Transverse colon (tissue), 4 donors: ENCODE data around the gene RPTOR. TPM values are rescaled to one million over a fixed set of nuclear protein-coding genes. Genes with fewer than 3 reads are reported as not detected.
A peak's percentile ranks its signal among the peaks of the same experiment; 100 is the strongest.

Source experiments
- DNase-seq: peaks from one replicate; pipeline ENCODE4 v3.0.0-alpha.2; 2019
- H3K27ac ChIP-seq, 4 donors: fragments of 200-600 bp; sonication (generic); 2 replicates each; pipeline ENCODE4 v1.5.1; 2016 to 2018; ENCODE audit warnings: inconsistent platforms in 4 of 4
- H3K27me3 ChIP-seq: fragments of 200-600 bp; sonication (generic); 2 replicates; pipeline ENCODE4 v1.5.1; 2017; ENCODE audit warnings: inconsistent platforms
- H3K36me3 ChIP-seq, 4 donors: fragments of 200-600 bp; sonication (generic); 2 replicates each; pipeline ENCODE4 v1.5.1; 2017 to 2019; ENCODE audit warnings: inconsistent platforms in 4 of 4
- H3K4me1 ChIP-seq, 4 donors: fragments of 200-600 bp; sonication (generic); 2 replicates each; pipeline ENCODE4 v1.5.1; 2017 to 2020; ENCODE audit warnings: inconsistent platforms in 4 of 4
- H3K4me3 ChIP-seq, 4 donors: fragments of 200-600 bp; sonication (generic); 1 replicate in 1 of 4; 2 replicates in 3 of 4; pipeline versions ENCODE4 v1.5.1 to v1.6.1; 2017 to 2019; ENCODE audit warnings: inconsistent platforms in 4 of 4
- H3K9me3 ChIP-seq, 2 donors: fragments of 200-600 bp; sonication (generic); 2 replicates each; pipeline ENCODE4 v1.5.1; 2017 to 2019; ENCODE audit warnings: inconsistent platforms in 2 of 2
- EP300 ChIP-seq: sonication (generic); formaldehyde crosslinking; IDR thresholded peaks from one replicate; pipeline ENCODE4 v1.6.1; 2017; ENCODE audit warnings: antibody characterized with exemption, low read depth
- POLR2A ChIP-seq: fragments of 450-650 bp; IDR thresholded peaks from one replicate; pipeline ENCODE4 v1.6.1; 2016; ENCODE audit warnings: antibody characterized with exemption, mild to moderate bottlenecking, moderate library complexity
- POLR2AphosphoS5 ChIP-seq, 3 donors: sonication (generic); formaldehyde crosslinking; IDR thresholded peaks; one replicate each; pipeline ENCODE4 v1.6.1; 2016; ENCODE audit warnings: antibody characterized with exemption in 3 of 3
- WGBS, 2 donors: methylation state at CpG; one replicate each; pipeline ENCODE4 v1.1.5; 2018; ENCODE audit warnings: low coverage in 1 of 2; 5-methylcytosine and 5-hydroxymethylcytosine counted together
- in situ Hi-C, 4 donors: fragments of 200-750 bp; cut with MboI; loops; one replicate each; pipeline versions ENCODE4 v1.15.0 to v1.15.1; 2017; ENCODE audit warnings: low sequenced_read_pairs in 3 of 4, low pct_ligation_motif_present in 1 of 4, low pct_unique_long_range_greater_than_20kb in 1 of 4
- intact Hi-C: fragments of 100-400 bp; cut with DNase I; formaldehyde crosslinking; loops from one replicate; pipeline ENCODE4 v1.15.1; 2023; ENCODE audit warnings: low total_unique reads
- total RNA-seq, 4 donors: library from RNA; depleted of rRNA; stranded (reverse); fragments of >200 nt; gene quantifications; one replicate each; pipeline ENCODE4 v1.1.0, GENCODE V29; 2016
- TF ChIP-seq, protein P1 (sequence below), 5 experiments: fragments of 200-600 bp in 3 of 5; fragments of 450-650 bp in 2 of 5; sonication (generic) in 3 of 5; IDR thresholded peaks; 1 replicate in 2 of 5; 2 replicates in 3 of 5; pipeline ENCODE4 v1.5.1; 2016 to 2017; ENCODE audit warnings: antibody characterized with exemption in 5 of 5, inconsistent platforms in 3 of 5, mild to moderate bottlenecking in 2 of 5, moderate library complexity in 1 of 5

RPTOR gene
- total RNA-seq, 4 donors from 2014 or later: 28.9 to 79.3 (median 48.0) TPM

DNA sequence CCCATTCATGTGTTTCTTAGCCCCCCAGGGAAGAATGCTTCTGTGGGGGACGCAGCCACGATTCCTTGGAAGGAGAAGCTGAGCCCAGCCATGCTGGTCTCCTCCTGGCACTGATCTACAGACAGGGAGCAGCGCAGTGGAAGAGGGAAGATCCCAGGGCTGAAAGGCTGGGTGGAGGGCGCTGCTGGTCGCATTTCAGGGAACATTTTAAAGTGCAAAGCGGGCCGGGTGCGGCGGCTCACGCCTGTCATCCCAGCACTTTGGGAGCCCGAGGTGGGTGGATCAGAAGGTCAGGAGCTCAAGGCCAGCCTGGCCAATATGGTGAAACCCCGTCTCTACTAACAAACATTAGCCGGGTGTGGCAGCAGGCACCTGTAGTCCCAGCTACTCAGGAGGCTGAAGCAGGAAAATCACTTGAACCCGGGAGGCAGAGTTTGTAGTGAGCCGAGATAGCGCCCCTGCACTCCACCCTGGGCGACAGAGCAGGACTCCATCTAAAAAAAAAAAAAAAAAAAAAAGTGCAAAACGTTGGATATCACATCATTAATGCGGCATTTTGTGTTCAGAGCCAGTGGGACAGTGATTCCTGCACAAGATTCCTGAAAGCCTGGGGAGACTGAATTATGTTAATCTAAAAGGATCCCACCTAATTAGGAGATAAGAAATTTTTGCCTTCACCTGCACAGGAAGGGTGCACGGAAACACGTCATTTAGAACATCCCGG is 446.4 kb downstream of the RPTOR start:
- no peak for DNase-seq
- Histone ChIP-seq H3K36me3 (peaks cover 0 to 11% (median 3%) of the 10 kb centered on the region in 4 donors), H3K27me3 (no peaks in the 10 kb centered on the region), H3K9me3 (no peaks in the 10 kb centered on the region), H3K4me3 (peak overlapping the region; percentile 75 to 100 (median 99)), H3K4me1 (peaks cover 13 to 43% (median 30%) of the 10 kb centered on the region in 4 donors), H3K27ac (peak overlapping the region; percentile 61 to 92 (median 90))
- in situ Hi-C loops: loop anchor here in 1 of 4 donors (10.0 kb wide), 1 partner anchor 114 kb away; no protein-coding TSS in a partner anchor
- intact Hi-C loops: loop anchor here (2.0 to 5.0 kb wide), 2 partner anchors 104 to 251 kb away; no protein-coding TSS in a partner anchor
- WGBS, 2 donors: 21 to 33% methylated on average over 4 to 22 of the region's 22 CpGs
- TF ChIP-seq, protein P1, sequence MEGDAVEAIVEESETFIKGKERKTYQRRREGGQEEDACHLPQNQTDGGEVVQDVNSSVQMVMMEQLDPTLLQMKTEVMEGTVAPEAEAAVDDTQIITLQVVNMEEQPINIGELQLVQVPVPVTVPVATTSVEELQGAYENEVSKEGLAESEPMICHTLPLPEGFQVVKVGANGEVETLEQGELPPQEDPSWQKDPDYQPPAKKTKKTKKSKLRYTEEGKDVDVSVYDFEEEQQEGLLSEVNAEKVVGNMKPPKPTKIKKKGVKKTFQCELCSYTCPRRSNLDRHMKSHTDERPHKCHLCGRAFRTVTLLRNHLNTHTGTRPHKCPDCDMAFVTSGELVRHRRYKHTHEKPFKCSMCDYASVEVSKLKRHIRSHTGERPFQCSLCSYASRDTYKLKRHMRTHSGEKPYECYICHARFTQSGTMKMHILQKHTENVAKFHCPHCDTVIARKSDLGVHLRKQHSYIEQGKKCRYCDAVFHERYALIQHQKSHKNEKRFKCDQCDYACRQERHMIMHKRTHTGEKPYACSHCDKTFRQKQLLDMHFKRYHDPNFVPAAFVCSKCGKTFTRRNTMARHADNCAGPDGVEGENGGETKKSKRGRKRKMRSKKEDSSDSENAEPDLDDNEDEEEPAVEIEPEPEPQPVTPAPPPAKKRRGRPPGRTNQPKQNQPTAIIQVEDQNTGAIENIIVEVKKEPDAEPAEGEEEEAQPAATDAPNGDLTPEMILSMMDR (IDR thresholded peaks at IDR 0.05): peak in 1 of 5 experiments; percentile 38
- TF ChIP-seq POLR2AphosphoS5 (IDR thresholded peaks at IDR 0.05): no peak
- TF ChIP-seq POLR2A: no peak
- no peak for TF ChIP-seq EP300

DNA sequence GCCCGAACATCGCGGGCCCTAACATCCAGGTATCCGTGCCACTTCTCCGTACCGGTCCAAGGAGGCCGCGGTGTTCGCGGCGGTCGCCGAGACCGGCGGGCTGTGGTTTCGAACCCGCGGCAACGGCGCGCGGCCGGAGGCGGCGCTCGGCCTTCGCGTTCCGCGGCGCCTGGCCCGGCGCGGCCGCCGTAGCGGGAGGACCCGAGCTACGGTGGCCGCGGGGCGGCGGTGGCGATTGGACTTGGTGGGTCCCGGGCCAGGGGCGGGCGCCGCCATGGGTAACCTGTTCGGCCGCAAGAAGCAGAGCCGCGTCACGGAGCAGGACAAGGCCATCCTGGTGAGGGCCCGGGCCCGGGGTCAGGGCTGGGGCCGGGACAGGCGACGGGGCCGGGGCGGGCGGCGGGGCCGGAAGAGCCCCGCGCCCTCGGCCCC is 447.0 kb downstream of the RPTOR start, which contains the start of gene CHMP6:
CHMP6 (plus strand) TSS at position 197 of the 432 bp plus-strand sequence; CDS start at position 275, 78 bp downstream.
- TF ChIP-seq EP300 (no peak), POLR2AphosphoS5 (IDR thresholded peaks at IDR 0.05) (peak; percentile 38 to 56 (median 42))
- TF ChIP-seq, protein P1 (IDR thresholded peaks at IDR 0.05): peak in 1 of 5 experiments; percentile 35
- no peaks in the 10 kb centered on the region for H3K27me3 ChIP-seq
- no peaks in the 10 kb centered on the region for H3K9me3 ChIP-seq
- H3K36me3 ChIP-seq: peaks cover 0 to 16% (median 5%) of the 10 kb centered on the region in 4 donors
- peak within 1 kb of the TSS; percentile 75 to 100 (median 99) for H3K4me3 ChIP-seq
- DNase-seq: peak; percentile 76
- H3K27ac ChIP-seq: peak within 1 kb of the TSS; percentile 61 to 92 (median 90)
- intact Hi-C loops: loop anchor here (2.0 to 5.0 kb wide), 2 partner anchors 103 to 251 kb away; no protein-coding TSS in a partner anchor
- in situ Hi-C loops: loop anchor here in 1 of 4 donors (10.0 kb wide), 1 partner anchor 113 kb away; no protein-coding TSS in a partner anchor
- H3K4me1 ChIP-seq: peaks cover 13 to 43% (median 30%) of the 10 kb centered on the region in 4 donors
- WGBS, 2 donors: 0% methylated on average over 16 of the region's 66 CpGs; no CpG with 5 or more reads in 1 of the 2 donors

DNA sequence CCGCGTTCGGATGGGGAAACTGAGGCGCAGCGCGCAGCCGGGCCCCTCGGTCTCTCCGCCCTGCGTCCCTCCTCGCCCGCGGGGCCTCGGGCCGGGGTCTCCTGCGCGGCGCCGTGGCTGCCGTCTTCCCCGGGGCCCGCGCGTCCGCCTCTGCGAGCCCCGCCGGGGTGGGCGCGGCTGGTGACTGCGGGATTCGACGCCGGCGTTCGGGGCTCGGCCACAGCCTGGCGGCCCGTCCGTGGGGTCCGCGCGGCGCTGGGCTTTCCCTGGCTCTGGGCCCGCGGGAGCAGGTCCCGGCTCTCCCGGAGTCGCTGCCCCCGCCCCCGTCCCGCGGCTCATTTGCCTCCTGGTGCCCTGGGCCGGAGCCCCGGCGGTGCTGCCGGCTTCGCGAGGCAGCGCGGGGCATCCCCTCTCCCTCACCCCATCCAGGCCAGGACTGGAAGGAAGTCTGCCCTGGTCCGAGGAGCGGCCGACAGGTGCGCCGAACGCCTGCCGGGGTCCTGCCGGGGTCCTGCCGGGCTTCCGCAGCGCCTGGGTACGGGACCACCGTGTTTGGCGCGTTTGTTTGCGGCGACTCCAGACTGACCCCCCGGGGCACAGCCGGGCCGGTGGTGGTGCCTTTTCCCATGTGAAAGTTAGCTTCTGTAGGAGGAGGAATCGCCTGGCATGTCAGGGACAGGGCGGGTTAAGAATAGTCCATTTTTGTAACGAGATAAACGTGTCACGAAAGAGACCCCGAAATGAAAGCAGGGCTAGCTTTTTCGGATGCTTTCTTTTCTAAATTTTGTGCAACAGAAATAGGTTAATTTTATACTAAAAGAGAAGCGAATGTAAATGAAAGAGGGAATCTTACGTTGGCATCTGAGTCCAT is 447.7 kb downstream of the RPTOR start:
- in situ Hi-C loops: loop anchor here in 1 of 4 donors (10.0 kb wide), 1 partner anchor 112 kb away; no protein-coding TSS in a partner anchor
- peak; percentile 23 for DNase-seq
- intact Hi-C loops: loop anchor here (5.0 kb wide), 1 partner anchor 250 kb away; no protein-coding TSS in a partner anchor

More for the DNA sequence above, 447.7 kb downstream of the RPTOR start:
- H3K27ac ChIP-seq: peak overlapping the region; percentile 61 to 92 (median 90)
- peaks cover 13 to 43% (median 30%) of the 10 kb centered on the region in 4 donors for H3K4me1 ChIP-seq
- H3K9me3 ChIP-seq: no peaks in the 10 kb centered on the region
- H3K4me3 ChIP-seq: peak overlapping the region; percentile 75 to 100 (median 99)
- 4 to 48% methylated on average over 5 to 80 of the region's 90 CpGs for WGBS, 2 donors
- TF ChIP-seq POLR2A: no peak
- TF ChIP-seq, protein P1 (IDR thresholded peaks at IDR 0.05): no peak
- TF ChIP-seq EP300: no peak
- TF ChIP-seq POLR2AphosphoS5 (IDR thresholded peaks at IDR 0.05): no peak
- H3K27me3 ChIP-seq: no peaks in the 10 kb centered on the region
- peaks cover 0 to 22% (median 8%) of the 10 kb centered on the region in 4 donors for H3K36me3 ChIP-seq
